Measurements from ENCODE around the gene TAC1. TPM values are rescaled to one million over a fixed set of nuclear protein-coding genes. Genes with fewer than 3 reads are reported as not detected.

Gene TAC1
- total RNA-seq, 1 experiment from 2014 or later, result not detected

DNA sequence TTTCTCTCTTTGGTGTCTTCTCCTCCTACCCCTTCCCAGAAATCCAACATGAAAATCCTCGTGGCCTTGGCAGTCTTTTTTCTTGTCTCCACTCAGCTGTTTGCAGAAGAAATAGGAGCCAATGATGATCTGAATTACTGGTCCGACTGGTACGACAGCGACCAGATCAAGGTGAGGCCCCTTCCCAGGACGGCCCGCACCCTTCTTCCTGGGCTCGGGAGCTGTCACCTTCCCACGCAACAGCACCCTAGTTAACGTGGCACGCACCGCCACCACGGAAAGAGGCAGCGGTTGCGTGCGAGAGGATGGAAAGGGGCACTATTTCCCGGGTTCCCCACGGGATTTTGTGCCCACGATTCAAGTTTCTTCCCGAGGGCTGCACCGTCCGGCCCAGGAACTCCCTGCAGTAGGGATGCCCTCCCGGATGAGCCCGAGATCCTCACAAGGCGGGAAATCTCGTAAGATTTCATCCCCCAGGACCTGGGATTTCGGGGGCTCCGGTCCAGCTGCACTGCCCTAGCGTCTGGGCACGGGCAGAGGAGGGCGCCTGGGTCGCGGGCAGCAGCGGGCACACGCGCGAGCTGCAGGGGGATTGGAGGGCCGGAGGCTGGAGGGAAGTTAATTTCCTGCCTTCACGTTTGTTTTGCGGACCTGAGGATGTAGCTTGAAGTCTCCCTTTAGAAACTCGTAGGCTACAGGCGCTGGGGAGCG, 834 bp downstream of the TAC1 start:
- intact Hi-C loops (cut with micrococcal nuclease; ENCODE audit: unreplicated experiment), result no loop called here
- Histone ChIP-seq H4K20me1 (ENCODE audit: insufficient read depth) (no peaks in the 10 kb centered on the region), H3K36me3 (ENCODE audit: low read depth) (no peaks in the 10 kb centered on the region), H3K27me3 (ENCODE audit: insufficient read depth, low read depth) (peaks cover 21% of the 10 kb centered on the region), H3K27ac (no peak overlapping the region), H3K79me2 (ENCODE audit: low read depth) (no peaks in the 10 kb centered on the region), H2AFZ (no peak overlapping the region), H3K9me3 (ENCODE audit: insufficient read depth, low read depth) (no peaks in the 10 kb centered on the region), H3K4me3 (no peak overlapping the region), H3K4me2 (no peak overlapping the region), H3F3A (ENCODE audit: insufficient read depth, low read depth) (no peaks in the 10 kb centered on the region), H3K9me2 (ENCODE audit: insufficient read depth) (no peaks in the 10 kb centered on the region), H3K4me1 (replicated peaks; ENCODE audit: insufficient read depth) (no peaks in the 10 kb centered on the region)
- DNase-seq, result no peak
- ChIA-PET CTCF (no interaction called here), POLR2A (ENCODE audit: unreplicated experiment) (no interaction called here)
- TF ChIP-seq, protein P1, sequence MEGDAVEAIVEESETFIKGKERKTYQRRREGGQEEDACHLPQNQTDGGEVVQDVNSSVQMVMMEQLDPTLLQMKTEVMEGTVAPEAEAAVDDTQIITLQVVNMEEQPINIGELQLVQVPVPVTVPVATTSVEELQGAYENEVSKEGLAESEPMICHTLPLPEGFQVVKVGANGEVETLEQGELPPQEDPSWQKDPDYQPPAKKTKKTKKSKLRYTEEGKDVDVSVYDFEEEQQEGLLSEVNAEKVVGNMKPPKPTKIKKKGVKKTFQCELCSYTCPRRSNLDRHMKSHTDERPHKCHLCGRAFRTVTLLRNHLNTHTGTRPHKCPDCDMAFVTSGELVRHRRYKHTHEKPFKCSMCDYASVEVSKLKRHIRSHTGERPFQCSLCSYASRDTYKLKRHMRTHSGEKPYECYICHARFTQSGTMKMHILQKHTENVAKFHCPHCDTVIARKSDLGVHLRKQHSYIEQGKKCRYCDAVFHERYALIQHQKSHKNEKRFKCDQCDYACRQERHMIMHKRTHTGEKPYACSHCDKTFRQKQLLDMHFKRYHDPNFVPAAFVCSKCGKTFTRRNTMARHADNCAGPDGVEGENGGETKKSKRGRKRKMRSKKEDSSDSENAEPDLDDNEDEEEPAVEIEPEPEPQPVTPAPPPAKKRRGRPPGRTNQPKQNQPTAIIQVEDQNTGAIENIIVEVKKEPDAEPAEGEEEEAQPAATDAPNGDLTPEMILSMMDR (conservative IDR thresholded peaks at IDR 0.05), result no peak
- TF ChIP-seq EZH2 (IDR thresholded peaks at IDR 0.05; ENCODE audit: low read depth), result no peak
- no TSS peak for BruUV-seq (replicated peaks)

DNA sequence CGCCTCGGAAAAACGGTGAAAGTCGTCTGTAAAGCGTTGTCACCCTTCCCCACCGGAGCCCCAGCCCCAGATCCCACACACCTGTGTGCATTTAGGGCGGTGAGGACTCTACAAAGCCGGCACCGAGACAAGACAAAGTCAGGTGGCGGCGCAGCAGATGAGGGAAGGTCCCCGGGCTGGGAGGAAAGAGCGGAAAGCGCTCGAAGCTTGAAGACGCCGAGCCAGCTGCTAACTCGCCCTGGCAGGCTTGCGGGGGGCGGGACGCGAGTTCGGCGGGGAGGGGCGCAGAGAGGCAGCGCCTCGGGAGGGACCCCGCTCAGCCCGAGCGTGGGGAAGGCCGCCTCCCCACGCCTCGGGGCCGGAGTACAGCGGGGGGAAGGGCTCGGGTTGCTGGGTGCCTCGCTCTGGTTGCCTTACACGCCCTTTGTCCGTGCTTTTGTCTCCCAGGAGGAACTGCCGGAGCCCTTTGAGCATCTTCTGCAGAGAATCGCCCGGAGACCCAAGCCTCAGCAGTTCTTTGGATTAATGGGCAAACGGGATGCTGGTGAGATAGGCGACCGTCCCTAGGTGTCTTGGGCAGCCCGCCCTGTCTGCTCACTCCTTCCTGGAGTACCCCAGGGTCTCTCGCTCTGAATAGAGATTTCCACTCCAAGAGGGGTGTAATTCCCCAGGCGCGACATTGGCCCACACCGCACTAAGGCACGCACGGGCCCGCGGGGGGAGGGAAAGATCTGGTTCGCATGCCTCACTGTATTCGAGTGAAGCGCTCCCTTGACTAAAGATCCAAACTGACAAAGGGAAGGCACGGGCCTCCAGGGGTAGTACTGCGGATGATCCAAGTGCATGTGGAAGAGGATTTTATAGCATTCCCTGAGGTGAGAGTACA, 1.6 kb downstream of the TAC1 start:
- Histone ChIP-seq H3K27me3 (ENCODE audit: insufficient read depth, low read depth) (peaks cover 13% of the 10 kb centered on the region), H2AFZ (no peak overlapping the region)
- CTCF ChIA-PET, result no interaction called here

DNA sequence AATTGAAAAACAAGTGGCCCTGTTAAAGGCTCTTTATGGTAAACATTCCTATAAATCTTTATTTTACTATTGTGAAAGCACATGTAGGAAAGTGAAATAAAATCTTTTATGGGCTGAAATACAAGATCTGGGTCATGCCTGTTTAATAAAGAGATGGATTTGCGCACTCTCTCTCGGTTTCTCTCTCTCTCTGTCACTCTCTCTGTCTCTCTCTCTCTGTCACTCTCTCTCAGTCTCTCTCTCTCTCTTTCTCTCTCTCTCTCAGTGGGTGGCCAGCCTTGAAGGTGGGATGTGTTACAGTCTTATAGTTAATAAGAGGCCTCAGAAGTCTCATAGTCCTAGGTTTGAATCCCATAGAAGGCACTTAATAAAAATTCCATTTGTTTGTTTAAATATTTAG, 2.4 kb downstream of the TAC1 start:
- POLR2A ChIA-PET (ENCODE audit: unreplicated experiment), result no interaction called here
- Histone ChIP-seq H3K27ac (no peak overlapping the region), H3K27me3 (ENCODE audit: insufficient read depth, low read depth) (peaks cover 6% of the 10 kb centered on the region; the same call in 1 of the 2 replicates), H4K20me1 (ENCODE audit: insufficient read depth) (no peaks in the 10 kb centered on the region), H3K4me3 (no peak overlapping the region), H3K9me3 (ENCODE audit: insufficient read depth, low read depth) (no peaks in the 10 kb centered on the region), H3F3A (ENCODE audit: insufficient read depth, low read depth) (no peaks in the 10 kb centered on the region), H3K4me2 (no peak overlapping the region), H3K79me2 (ENCODE audit: low read depth) (no peaks in the 10 kb centered on the region), H3K4me1 (replicated peaks; ENCODE audit: insufficient read depth) (no peaks in the 10 kb centered on the region), H3K9me2 (ENCODE audit: insufficient read depth) (no peaks in the 10 kb centered on the region), H2AFZ (no peak overlapping the region), H3K36me3 (ENCODE audit: low read depth) (no peaks in the 10 kb centered on the region)
- DNase-seq, result no peak
- TF ChIP-seq, protein P1 (conservative IDR thresholded peaks at IDR 0.05), result no peak
- TF ChIP-seq EZH2 (IDR thresholded peaks at IDR 0.05; ENCODE audit: low read depth), result no peak
- CTCF ChIA-PET, result no interaction called here
- intact Hi-C loops (cut with micrococcal nuclease; ENCODE audit: unreplicated experiment), result no loop called here
- no TSS peak for BruUV-seq (replicated peaks)

More for the DNA sequence above, 1.6 kb downstream of the TAC1 start:
- Histone ChIP-seq H3K4me2 (no peak overlapping the region), H3K9me3 (ENCODE audit: insufficient read depth, low read depth) (no peaks in the 10 kb centered on the region), H3K36me3 (ENCODE audit: low read depth) (no peaks in the 10 kb centered on the region), H3K9me2 (ENCODE audit: insufficient read depth) (no peaks in the 10 kb centered on the region), H3K4me3 (no peak overlapping the region), H4K20me1 (ENCODE audit: insufficient read depth) (no peaks in the 10 kb centered on the region), H3K4me1 (replicated peaks; ENCODE audit: insufficient read depth) (no peaks in the 10 kb centered on the region), H3F3A (ENCODE audit: insufficient read depth, low read depth) (no peaks in the 10 kb centered on the region), H3K27ac (no peak overlapping the region), H3K79me2 (ENCODE audit: low read depth) (no peaks in the 10 kb centered on the region)
- no TSS peak for BruUV-seq (replicated peaks)
- TF ChIP-seq, protein P1 (conservative IDR thresholded peaks at IDR 0.05), result no peak
- no peak for TF ChIP-seq EZH2 (IDR thresholded peaks at IDR 0.05; ENCODE audit: low read depth)
- intact Hi-C loops (cut with micrococcal nuclease; ENCODE audit: unreplicated experiment), result no loop called here
- DNase-seq, result no peak
- POLR2A ChIA-PET (ENCODE audit: unreplicated experiment), result no interaction called here

Measured in PC-9 (cell line).